Panc1 (cell line): ENCODE results near the gene DIDO1.

Source experiments
- CTCF ChIP-seq: fragments of 450-650 bp; IDR thresholded peaks from 2 replicates; pipeline ENCODE4 v1.5.1; 2017; ENCODE audit warnings: mild to moderate bottlenecking
- POLR2AphosphoS5 ChIP-seq: IDR thresholded peaks from 2 replicates; pipeline ENCODE4 v1.6.1; 2012; ENCODE audit warnings: mild to moderate bottlenecking, low read depth, low read length, moderate library complexity
- REST ChIP-seq, 2 experiments: IDR thresholded peaks; 2 replicates each; pipeline ENCODE4 v1.6.1; 2011 to 2012; ENCODE audit warnings: low read depth in 2 of 2, control low read depth in 1 of 2, low read length in 1 of 2, mild to moderate bottlenecking in 1 of 2, moderate library complexity in 1 of 2; ENCODE audit not compliant: insufficient read depth in 1 of 2
- SIN3A ChIP-seq: IDR thresholded peaks from 2 replicates; pipeline ENCODE4 v1.6.1; 2012; ENCODE audit warnings: low read depth, mild to moderate bottlenecking, low read length, moderate library complexity, borderline replicate concordance; ENCODE audit not compliant: insufficient read depth

GRCh38 chr20:62845416-62846160, 80.7 kb downstream of the DIDO1 start:
- no peak for TF ChIP-seq CTCF
- no peak for TF ChIP-seq SIN3A
- no peak for TF ChIP-seq POLR2AphosphoS5
- TF ChIP-seq REST (IDR thresholded peaks at IDR 0.05; ENCODE audit: insufficient read depth in 1 of 2, low read depth in 2 of 2, low read length in 1 of 2): no peak
